Transverse colon (tissue), 4 donors: ENCODE measurements around the gene TNS3. TPM values are rescaled to one million over a fixed set of nuclear protein-coding genes. Genes with fewer than 3 reads are reported as not detected.

ENCODE experiments used
- DNase-seq: peaks from one replicate; pipeline ENCODE4 v3.0.0-alpha.2; 2019
- H3K27ac ChIP-seq, 4 donors: fragments of 200-600 bp; sonication (generic); 2 replicates each; pipeline ENCODE4 v1.5.1; 2016 to 2018; ENCODE audit warnings: inconsistent platforms in 4 of 4
- H3K27me3 ChIP-seq: fragments of 200-600 bp; sonication (generic); 2 replicates; pipeline ENCODE4 v1.5.1; 2017; ENCODE audit warnings: inconsistent platforms
- H3K36me3 ChIP-seq, 4 donors: fragments of 200-600 bp; sonication (generic); 2 replicates each; pipeline ENCODE4 v1.5.1; 2017 to 2019; ENCODE audit warnings: inconsistent platforms in 4 of 4
- H3K4me1 ChIP-seq, 4 donors: fragments of 200-600 bp; sonication (generic); 2 replicates each; pipeline ENCODE4 v1.5.1; 2017 to 2020; ENCODE audit warnings: inconsistent platforms in 4 of 4
- H3K4me3 ChIP-seq, 4 donors: fragments of 200-600 bp; sonication (generic); 1 replicate in 1 of 4; 2 replicates in 3 of 4; pipeline versions ENCODE4 v1.5.1 to v1.6.1; 2017 to 2019; ENCODE audit warnings: inconsistent platforms in 4 of 4
- H3K9me3 ChIP-seq, 2 donors: fragments of 200-600 bp; sonication (generic); 2 replicates each; pipeline ENCODE4 v1.5.1; 2017 to 2019; ENCODE audit warnings: inconsistent platforms in 2 of 2
- CTCF ChIP-seq, 5 experiments: fragments of 200-600 bp in 3 of 5; fragments of 450-650 bp in 2 of 5; sonication (generic) in 3 of 5; IDR thresholded peaks; 1 replicate in 2 of 5; 2 replicates in 3 of 5; pipeline ENCODE4 v1.5.1; 2016 to 2017; ENCODE audit warnings: antibody characterized with exemption in 5 of 5, inconsistent platforms in 3 of 5, mild to moderate bottlenecking in 2 of 5, moderate library complexity in 1 of 5
- EP300 ChIP-seq: sonication (generic); formaldehyde crosslinking; IDR thresholded peaks from one replicate; pipeline ENCODE4 v1.6.1; 2017; ENCODE audit warnings: antibody characterized with exemption, low read depth
- POLR2A ChIP-seq: fragments of 450-650 bp; IDR thresholded peaks from one replicate; pipeline ENCODE4 v1.6.1; 2016; ENCODE audit warnings: antibody characterized with exemption, mild to moderate bottlenecking, moderate library complexity
- POLR2AphosphoS5 ChIP-seq, 3 donors: sonication (generic); formaldehyde crosslinking; IDR thresholded peaks; one replicate each; pipeline ENCODE4 v1.6.1; 2016; ENCODE audit warnings: antibody characterized with exemption in 3 of 3
- WGBS, 2 donors: methylation state at CpG; one replicate each; pipeline ENCODE4 v1.1.5; 2018; ENCODE audit warnings: low coverage in 1 of 2; 5-methylcytosine and 5-hydroxymethylcytosine counted together
- in situ Hi-C, 4 donors: fragments of 200-750 bp; cut with MboI; loops; one replicate each; pipeline versions ENCODE4 v1.15.0 to v1.15.1; 2017; ENCODE audit warnings: low sequenced_read_pairs in 3 of 4, low pct_ligation_motif_present in 1 of 4, low pct_unique_long_range_greater_than_20kb in 1 of 4
- intact Hi-C: fragments of 100-400 bp; cut with DNase I; formaldehyde crosslinking; loops from one replicate; pipeline ENCODE4 v1.15.1; 2023; ENCODE audit warnings: low total_unique reads
- total RNA-seq, 4 donors: library from RNA; depleted of rRNA; stranded (reverse); fragments of >200 nt; gene quantifications; one replicate each; pipeline ENCODE4 v1.1.0, GENCODE V29; 2016

Gene TNS3
- total RNA-seq, 4 donors from 2014 or later: 58.5 to 104 (median 72.7) TPM

GRCh38 chr7:47383072-47383471, 198.8 kb downstream of the TNS3 start:
- H3K27me3 ChIP-seq: no peaks in the 10 kb centered on the region
- intact Hi-C loops (no loop called here), in situ Hi-C loops (no loop called here)
- H3K9me3 ChIP-seq: no peaks in the 10 kb centered on the region
- WGBS, 2 donors: 64 to 78% methylated on average over 8 of the region's 8 CpGs
- no peak overlapping the region for H3K4me3 ChIP-seq
- H3K27ac ChIP-seq: no peak overlapping the region
- H3K36me3 ChIP-seq: no peaks in the 10 kb centered on the region
- no peak for TF ChIP-seq POLR2AphosphoS5 (IDR thresholded peaks at IDR 0.05)
- peak; percentile 6 for DNase-seq
- H3K4me1 ChIP-seq: peaks cover 8 to 44% (median 20%) of the 10 kb centered on the region in 4 donors

GRCh38 chr7:47382200-47382599, 199.7 kb downstream of the TNS3 start:
- DNase-seq: peak; percentile 1
- peaks cover 8 to 53% (median 26%) of the 10 kb centered on the region in 4 donors for H3K4me1 ChIP-seq

GRCh38 chr7:47381134-47381495, 200.8 kb downstream of the TNS3 start:
- 56 to 66% methylated on average over 5 to 6 of the region's 6 CpGs for WGBS, 2 donors
- Histone ChIP-seq H3K27me3 (no peaks in the 10 kb centered on the region), H3K4me3 (no peak overlapping the region), H3K27ac (peak overlapping the region; percentile 80 to 87 (median 84)), H3K9me3 (no peaks in the 10 kb centered on the region), H3K4me1 (peaks cover 8 to 54% (median 29%) of the 10 kb centered on the region in 4 donors), H3K36me3 (no peaks in the 10 kb centered on the region)
- intact Hi-C loops (no loop called here), in situ Hi-C loops (no loop called here)
- TF ChIP-seq CTCF (IDR thresholded peaks at IDR 0.05): no peak
- TF ChIP-seq EP300: no peak
- TF ChIP-seq POLR2A: no peak
- no peak for TF ChIP-seq POLR2AphosphoS5 (IDR thresholded peaks at IDR 0.05)
- DNase-seq: no peak

More at GRCh38 chr7:47382200-47382599, 199.7 kb downstream of the TNS3 start:
- Histone ChIP-seq H3K27ac (no peak overlapping the region), H3K36me3 (no peaks in the 10 kb centered on the region), H3K9me3 (no peaks in the 10 kb centered on the region), H3K4me3 (no peak overlapping the region), H3K27me3 (no peaks in the 10 kb centered on the region)
- no peak for TF ChIP-seq CTCF (IDR thresholded peaks at IDR 0.05)
- TF ChIP-seq POLR2AphosphoS5 (IDR thresholded peaks at IDR 0.05): no peak
- no peak for TF ChIP-seq POLR2A
- TF ChIP-seq EP300: no peak
- in situ Hi-C loops: no loop called here
- 54 to 55% methylated on average over 2 to 5 of the region's 5 CpGs for WGBS, 2 donors
- intact Hi-C loops: no loop called here

- H3K9me3 ChIP-seq: no peaks in the 10 kb centered on the region
- no peaks in the 10 kb centered on the region for H3K36me3 ChIP-seq
- H3K4me1 ChIP-seq: peaks cover 8 to 48% (median 29%) of the 10 kb centered on the region in 4 donors
- H3K27ac ChIP-seq: peak overlapping the region; percentile 80 to 87 (median 84)
- 42% methylated on average over 15 of the region's 15 CpGs; no CpG with 5 or more reads in 1 of the 2 donors for WGBS, 2 donors
- no peaks in the 10 kb centered on the region for H3K27me3 ChIP-seq
- in situ Hi-C loops: no loop called here
- H3K4me3 ChIP-seq: peak overlapping the region in 2 of 4 donors; percentile 26 to 41
- peak; percentile 79 for DNase-seq
- no peak for TF ChIP-seq CTCF (IDR thresholded peaks at IDR 0.05)
- peak in 2 of 3 donors; percentile 55 to 85 for TF ChIP-seq POLR2AphosphoS5 (IDR thresholded peaks at IDR 0.05)
- no peak for TF ChIP-seq EP300
- TF ChIP-seq POLR2A: peak; percentile 59
- intact Hi-C loops: no loop called here
Measured at GRCh38 chr7:47380325-47381133, 201.4 kb downstream of the TNS3 start.
